HG02571 (cell line): ENCODE data around the gene KIAA1217.

Experiments
- ATAC-seq: cut with Tn5 transposase; IDR thresholded peaks from one replicate; pipeline ENCODE4 v1.9.1; 2021; ENCODE audit warnings: mild to moderate bottlenecking, moderate library complexity; ENCODE audit not compliant: unreplicated experiment

KIAA1217 gene

DNA sequence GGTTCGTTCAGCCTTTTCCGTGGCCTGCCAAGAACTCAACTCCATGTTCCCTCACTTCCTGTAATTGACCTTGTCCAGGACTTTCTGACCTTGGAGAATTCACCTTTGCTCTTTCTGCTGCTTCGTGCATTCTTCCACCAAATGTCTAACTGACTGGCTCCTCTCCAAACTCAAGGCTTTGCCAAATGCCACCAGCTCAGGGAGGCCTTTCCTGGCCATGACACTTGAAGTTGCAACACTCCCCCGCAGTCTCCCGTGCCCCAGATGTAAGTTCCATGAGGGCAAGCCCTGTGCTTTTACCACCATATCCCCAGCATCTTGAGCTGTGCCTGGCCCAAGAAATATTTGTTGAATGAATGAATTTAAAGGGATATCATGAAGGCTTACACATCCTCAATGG, 276.4 kb downstream of the KIAA1217 start:
- no peak for ATAC-seq

DNA sequence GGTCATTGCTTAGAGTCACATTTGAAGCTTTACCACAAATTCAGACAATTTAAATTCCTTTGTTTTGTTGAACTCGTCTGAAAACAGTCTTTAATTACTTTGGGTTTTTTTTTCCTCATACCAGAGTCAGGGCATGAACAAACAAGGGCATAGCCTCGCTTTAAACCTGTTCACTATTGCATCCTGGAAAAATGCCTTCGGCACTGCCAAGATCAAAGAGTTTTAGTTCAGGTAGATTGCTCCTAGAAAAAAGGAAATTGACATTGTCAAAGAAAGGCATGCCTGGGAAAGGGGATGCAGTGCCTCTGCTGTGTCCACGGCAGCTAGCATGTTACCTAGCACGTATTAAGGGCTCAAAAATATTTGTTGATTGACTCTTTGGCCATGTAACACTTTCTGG, 279.7 kb downstream of the KIAA1217 start:
- no peak for ATAC-seq

DNA sequence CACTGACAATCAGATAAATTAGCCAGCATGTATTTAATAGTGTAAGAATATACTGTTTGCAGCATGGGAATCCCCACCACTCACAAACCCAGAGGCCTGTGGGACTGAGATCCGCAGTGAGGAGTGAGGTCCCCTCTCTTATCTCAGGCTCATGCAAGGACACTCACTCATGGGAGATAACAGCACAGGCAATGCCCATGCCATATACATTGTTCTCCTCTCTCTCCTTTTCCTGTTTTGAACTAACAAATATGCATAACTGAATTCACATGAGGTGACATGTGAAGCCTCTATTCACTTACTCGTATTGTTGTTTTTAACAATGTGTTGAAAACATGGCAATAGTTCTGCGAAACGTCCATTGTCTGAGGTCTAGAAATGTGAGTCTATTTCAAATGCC, 284.2 kb downstream of the KIAA1217 start:
- ATAC-seq: no peak

DNA sequence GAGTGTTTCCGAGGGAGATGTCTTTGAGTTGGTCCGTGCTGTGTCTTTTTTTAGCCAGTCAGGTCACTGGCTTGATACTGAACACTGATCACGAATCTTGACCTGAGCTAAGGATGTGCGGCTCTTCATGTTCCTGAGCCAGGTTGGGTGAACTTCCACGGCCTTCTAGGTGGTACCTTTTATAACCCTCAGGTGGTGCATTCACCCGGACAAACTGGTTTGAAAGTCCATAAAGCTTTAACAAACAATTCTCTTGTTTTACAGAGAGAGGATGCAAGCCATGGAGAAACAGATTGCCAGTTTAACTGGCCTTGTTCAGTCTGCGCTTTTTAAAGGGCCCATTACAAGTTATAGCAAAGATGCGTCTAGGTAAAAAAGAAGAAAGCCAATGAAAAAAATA, 285.3 kb downstream of the KIAA1217 start:
- ATAC-seq: no peak

DNA sequence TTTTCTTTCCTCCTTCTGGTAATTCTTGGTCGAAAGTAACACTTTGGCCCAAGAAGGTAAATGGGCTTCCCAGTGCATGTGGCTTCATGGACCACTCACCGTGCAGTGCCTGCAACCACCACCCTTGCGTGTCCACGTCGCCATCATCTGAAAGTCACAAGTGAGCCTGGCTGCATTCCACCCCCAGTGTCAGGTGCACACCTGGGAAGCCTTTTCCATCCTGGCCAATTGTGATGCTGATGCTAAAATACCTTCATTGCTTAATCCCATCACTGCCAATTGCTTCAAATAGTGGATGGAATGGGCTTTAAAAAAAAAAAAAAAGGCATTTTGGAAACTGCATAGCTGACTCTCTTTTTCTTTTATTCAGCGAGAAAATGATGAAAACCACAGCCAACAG, 285.8 kb downstream of the KIAA1217 start:
- ATAC-seq: no peak

DNA sequence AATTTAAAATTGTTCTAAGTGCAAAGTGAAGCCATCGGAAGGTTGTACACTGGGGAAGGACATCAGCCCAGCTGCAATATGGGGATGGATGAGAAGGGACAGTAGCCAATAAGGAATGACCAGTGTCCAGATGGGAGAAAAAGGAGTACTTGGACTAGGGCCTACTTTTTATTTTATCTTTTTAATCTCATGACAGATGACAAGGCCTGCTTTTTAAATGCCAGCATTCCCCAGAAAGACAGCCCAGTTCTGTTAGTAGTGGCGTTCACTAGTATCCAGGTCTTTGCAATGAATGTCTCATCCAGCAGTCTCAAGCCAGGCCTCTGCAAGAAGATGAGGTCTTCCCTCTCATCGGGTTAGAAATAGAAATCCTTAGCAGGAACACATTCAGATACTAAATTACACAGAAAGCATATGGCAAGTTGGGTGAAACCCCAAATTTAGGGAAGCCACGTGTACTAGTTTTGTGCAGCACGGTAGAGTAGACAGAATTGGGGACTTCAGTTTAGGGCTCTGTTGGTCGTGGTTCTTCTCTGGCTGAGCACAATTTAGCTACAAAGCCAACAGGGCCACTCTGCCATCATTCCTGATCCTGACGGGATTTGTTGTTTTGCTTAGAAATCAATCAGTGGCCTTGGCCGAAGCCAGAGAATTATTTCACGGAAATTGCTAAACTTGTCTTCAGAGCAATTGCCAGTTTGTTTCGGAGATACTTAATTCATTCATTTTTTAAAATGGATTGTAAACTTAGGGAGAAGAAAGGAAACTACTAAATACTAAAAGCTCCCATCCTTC, 286.9 kb downstream of the KIAA1217 start:
- ATAC-seq: no peak

DNA sequence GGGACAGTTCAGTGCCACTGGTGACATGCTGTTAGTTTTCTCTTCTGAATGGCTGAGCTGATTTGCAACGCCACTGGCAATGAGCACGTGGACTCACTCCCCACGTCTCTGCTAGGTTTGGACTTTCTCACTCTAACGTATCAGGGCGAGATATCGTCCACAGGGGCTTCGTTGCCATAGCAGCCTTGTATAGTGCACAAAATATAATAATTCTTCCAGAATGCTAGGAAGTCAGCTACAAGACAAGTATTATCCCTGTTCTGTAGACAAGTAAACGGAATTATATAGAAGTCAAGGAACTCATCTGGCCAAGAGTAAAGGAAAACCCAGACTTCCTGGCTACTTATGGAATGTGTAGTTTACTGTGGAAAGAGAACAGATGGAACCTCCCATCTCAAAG, 288.0 kb downstream of the KIAA1217 start:
- no peak for ATAC-seq

DNA sequence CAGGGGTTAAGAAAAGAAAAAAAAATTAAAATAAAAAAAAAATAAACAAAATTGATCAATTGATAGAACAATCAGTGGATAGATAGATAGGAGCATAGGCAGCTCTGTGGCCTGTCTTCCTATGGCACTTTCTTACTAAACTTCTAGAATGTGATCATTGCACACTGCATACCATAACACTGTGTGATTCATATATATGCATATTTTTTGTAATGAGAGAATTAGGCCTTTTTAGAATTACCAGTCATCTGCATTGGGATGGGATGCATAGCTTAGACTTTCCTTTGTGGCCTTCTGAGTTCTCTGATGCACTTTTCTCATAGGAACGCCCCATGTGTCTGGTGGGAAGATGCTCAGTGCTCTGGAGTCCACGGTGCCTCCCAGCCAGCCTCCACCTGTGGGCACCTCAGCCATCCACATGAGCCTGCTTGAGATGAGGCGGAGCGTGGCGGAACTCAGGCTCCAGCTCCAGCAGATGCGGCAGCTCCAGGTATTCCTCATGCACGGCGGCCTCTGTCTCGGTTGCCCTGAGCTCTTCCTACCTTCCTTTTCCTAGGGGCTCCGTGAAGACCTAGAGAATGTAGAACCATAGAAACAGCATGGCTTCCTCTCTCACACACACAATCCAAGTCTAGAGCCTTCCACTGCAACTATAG, 292.2 kb downstream of the KIAA1217 start:
- no peak for ATAC-seq

DNA sequence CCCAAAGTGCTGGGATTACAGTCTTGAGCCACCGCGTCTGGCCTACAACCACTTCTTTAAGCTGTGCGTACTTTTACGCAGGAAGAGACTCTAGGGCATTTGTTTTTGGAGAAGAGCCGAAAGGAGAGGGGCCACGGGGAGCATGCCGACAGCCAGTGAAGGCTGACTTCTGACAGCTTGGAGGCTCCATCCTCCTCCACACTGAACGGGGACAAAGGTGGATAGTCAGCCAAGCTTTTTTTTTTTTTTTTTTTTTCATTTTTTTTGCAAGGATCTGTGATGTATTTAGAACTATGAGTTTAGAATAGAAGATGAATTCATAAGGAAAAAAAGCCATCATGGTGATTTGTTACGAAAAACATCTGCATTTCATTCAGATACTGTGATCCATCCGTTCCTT, 293.1 kb downstream of the KIAA1217 start:
- no peak for ATAC-seq

DNA sequence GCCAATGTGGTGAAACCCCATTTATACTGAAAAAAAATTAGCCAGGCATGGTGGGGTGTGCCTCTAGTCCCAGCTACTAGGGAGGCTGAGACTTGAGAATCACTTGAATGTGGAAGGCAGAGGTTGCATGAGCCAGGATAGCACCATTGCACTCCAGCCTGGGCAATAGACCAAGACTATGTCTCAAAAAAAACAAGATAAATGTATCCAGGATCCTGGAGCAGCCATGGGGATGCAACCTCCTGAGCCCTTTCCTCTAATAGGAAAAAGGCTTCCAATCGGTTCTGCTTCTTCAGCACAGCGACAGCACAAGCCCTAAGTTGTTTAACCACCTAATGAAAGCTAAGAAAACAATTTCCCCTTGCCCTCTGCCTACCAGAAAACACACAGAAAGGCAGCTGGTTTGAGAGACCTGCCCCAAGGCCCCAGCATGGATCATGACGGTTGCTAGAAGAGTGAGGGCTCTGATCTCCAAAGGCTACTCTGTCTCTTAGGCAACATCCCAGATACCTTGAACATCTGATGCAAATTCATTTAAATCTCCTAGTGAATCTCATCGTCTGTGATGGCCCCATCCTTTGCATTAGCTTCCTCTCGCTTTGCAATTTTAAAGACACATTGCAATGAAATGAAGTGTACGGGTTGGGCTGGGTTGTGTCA, 294.0 kb downstream of the KIAA1217 start:
- ATAC-seq: no peak

DNA sequence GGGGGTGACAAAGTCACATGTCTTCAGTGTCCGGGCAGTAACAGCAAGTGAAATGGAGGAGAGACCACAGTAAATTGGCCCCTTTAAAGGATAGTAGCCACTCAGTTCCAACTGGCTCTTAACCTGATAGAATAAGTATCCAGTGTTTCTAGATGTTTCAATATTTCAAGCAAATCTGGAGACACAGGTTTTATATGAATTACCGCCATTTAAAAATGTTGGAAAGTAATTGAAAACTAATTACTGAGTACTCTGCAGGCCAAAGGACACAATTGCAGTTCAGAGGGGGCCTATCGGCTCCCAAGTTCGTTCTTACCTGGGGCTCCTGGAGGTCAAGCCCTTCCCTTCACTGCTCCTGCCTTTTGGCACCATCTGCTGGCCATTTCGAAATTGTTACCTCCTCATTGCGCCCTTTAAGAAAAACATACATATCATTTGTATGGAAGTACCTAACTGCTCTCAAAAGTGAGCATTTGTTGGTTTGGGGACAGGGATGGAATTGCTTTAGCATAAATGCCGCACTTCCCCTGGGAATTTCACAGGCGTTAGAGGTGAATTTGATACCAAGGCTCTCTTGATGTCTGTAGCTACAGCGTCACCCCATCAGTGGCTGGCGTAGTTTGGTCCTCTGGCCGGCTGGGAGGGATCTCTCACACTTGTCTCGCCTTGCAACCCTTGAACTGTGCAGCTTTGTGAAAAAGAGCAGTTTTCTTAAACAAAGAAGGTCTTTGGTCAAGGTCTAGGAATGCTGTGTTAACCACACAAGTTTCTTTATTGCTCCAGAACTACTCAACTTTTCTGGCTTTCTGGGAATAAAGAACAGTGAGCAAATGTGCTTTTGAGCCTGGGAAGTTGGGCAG, 294.8 kb downstream of the KIAA1217 start:
- no peak for ATAC-seq

DNA sequence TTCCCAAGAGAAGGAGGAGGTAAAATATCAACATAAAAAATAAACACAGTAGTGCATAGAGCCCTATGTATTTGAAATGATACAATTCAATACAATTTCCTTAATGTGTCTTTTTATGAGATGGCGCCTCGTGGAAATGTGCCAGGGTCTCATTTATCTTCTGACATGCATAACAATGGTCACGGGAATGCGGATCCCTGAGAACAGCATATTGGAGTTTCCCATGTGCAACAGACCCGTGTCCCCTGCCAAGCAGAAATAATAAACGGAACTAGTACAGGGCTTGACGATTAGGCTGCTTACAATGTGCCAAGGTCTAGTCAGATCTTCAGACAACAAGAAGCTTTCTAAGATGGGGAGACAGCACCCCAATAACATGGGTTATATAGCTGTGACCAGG, 296.8 kb downstream of the KIAA1217 start:
- no peak for ATAC-seq

DNA sequence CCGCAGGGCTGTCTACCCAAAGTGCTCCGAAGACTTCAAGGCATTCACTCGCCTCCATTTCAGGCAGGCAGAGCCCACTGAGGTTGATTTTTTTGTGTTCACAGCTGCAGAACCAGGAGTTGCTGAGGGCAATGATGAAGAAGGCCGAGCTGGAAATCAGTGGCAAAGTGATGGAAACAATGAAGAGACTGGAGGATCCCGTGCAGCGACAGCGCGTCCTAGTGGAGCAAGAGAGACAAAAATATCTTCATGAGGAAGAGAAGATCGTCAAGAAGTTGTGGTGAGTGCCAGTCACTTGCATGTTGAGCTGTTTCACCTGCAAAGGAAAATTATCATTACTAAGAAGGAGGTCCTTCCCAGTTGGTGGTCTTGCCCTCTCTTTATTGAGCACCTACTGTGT, 304.2 kb downstream of the KIAA1217 start:
- no peak for ATAC-seq

DNA sequence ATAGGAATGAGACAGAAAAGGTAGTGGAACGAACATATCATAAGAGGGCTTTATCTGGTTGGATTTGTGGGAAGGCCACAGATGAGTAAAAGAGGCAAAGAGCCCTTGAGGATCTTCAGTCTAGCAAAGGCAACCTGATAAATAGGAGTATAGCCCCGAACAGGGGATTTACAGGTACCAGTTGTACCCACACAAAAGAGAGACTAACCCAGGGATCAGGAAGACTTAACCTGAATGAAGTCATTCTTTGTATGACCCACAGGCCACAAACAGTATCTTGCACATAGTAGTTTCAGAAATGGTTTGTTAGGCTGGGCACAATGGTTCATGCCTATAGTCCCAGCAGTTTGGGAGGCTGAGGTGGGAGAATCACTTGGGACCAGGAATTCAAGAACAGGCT, 306.5 kb downstream of the KIAA1217 start:
- ATAC-seq: no peak

DNA sequence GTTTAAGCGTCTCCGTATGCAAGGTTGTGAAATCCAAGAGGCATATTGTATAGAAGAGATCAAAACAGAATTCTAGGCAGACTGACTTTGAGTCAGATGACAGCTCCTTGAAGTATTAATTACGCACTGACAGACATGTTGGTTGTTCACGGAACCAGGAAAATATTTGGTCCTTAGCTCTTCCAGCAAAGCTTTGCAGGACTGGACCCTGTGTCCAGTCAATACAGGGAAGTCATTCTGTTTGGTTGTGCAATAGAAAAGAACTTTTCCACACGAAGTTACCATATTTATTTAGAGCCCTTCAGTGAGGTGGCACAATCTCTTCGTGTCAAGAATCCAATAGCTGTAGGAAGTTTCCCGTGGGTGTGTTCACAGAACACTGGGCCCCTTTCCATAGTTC, 309.5 kb downstream of the KIAA1217 start:
- no peak for ATAC-seq

DNA sequence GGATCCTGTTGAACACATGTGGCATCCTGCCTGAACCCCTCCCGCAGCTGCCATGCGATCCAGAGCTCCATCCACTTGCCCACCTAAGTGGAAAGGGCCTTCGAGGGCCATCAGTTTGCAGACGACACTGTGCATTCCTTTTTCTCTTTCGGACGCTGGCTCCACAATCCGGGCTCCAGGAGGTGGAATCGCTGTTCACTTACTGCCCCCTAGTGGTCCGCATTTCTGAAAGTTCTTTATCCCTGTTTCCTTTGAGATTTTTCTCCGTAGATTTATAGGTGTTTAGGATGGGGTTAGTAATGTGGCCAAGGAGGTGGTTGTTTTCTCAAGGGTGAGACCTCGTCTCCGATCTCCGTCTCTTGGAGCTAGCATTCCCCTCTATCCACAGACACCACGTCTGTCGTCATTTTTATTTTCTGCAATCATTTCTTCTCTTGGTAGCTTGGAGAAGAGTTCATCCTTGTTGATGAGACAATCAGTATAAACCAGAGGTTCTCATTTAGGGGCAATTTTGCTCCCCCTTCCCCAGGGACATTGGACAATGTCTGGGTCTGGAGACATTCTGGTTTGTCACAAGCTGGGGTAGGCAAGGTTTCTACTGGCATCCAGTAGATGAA, 310.2 kb downstream of the KIAA1217 start:
- no peak for ATAC-seq

DNA sequence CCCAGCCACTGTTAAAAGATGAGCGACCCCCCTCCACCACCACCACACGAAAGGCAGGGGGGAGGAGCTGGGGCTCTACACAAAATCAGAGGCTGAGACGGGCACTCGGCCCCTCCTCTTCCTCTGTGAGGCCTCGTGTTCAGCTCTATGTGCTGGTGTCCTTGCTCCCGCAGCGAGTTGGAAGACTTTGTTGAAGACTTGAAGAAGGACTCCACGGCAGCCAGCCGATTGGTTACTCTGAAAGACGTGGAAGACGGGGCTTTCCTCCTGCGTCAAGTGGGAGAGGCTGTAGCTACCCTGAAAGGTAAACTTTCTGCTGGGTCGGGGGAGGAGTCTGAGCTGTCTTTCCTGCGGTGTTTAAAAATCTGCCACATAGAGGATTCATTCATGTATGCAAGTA, 311.0 kb downstream of the KIAA1217 start:
- ATAC-seq: no peak

DNA sequence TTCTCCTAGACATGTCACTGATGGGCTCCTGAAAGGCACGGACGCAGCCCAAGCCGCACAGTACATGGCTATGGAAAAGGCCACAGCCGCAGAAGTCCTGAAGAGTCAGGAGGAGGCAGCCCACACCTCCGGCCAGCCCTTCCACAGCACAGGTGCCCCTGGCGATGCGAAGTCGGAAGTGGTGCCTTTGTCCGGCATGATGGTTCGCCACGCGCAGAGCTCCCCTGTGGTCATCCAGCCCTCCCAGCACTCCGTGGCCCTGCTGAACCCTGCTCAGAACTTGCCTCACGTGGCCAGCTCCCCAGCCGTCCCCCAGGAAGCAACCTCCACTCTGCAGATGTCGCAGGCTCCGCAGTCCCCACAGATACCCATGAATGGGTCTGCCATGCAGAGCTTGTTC, 315.4 kb downstream of the KIAA1217 start:
- no peak for ATAC-seq

DNA sequence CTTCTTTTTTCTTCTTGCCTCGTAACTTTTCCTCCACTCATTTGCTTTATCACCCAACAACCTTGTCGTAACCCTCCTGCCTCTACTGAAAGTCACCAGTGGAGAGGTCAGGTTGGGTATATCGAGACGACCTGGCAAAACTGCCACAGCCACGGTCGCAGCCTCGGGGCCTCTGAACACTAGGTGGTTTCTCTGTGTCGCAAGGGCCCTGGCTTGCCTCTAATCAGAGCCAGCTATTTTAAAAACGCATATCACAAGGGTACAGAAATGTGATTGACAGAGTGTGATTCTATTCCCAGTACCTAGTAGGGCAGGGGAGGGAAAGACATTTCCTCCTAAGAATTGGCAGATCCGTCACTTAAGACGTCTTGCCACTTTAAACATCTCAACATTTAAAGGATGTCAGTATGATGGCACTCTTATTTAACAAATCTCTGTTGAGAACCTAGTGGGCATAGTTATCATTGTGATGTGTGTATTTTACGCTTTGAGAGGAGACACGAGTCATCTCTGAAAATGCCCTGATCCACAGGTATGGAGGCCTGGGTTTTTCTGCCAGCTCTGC, 317.2 kb downstream of the KIAA1217 start:
- ATAC-seq: no peak

DNA sequence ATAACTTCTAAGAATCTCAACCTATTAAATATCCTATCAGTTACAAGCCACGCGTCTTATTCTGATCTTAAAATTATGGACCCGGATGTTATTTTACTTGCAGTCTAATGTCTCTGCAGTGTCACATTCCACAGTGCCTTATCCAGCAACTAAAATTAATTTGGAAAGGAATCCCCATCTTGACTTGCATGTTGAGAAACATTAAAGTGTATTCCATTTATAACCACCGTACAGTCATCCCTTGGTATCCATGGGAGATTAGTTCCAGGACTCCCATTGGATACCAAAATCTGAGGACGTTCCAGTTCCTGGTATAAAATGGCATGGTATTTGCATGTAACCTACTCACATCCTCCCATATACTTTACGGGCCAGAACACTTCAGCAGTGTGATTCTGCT, 320.0 kb downstream of the KIAA1217 start:
- ATAC-seq: no peak
